ENCODE results near the gene KCNC4.

Gene KCNC4

GRCh38 chr1:110258734-110259133 lies 48.6 kb downstream of the KCNC4 start:
- FAIRE-seq: no peak

- FAIRE-seq: no peak
These were observed 49.7 kb downstream of the KCNC4 start for GRCh38 chr1:110259770-110260169.
